ENCODE measurements around the gene RAPGEF5. TPM values are rescaled to one million over a fixed set of nuclear protein-coding genes. Genes with fewer than 3 reads are reported as not detected.

The RAPGEF5 gene
- total RNA-seq, 1 experiment from 2014 or later = 13.3 TPM

DNA sequence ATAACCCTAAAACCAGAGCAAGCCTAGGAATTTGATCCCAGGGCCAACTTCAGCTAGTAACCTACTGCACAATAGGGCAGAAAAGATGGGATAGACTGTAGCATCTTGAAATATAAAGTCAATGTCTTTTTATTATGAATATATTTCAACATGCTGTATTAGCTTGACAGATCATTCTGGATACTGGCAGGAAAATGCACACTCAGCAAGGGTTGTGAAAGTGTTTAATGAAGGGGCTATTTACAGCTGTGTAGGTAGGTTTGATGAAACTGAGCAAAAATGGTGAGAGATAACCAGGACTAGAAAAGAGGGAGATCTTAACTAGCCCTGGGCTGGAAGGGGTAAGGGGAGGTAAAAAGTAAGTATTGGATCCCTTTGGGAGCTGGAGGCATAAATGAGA lies 156.2 kb downstream of the RAPGEF5 start:
- H3K9ac ChIP-seq (ENCODE audit: extremely low read depth, insufficient read length, low read length) = no peak overlapping the region
- peaks cover 2% of the 10 kb centered on the region; the same call in 1 of the 2 replicates for H3K4me1 ChIP-seq (ENCODE audit: insufficient read depth, low read length)
- H4K20me1 ChIP-seq (ENCODE audit: control insufficient read depth, insufficient read depth, insufficient read length) = peaks cover 3% of the 10 kb centered on the region
- no peak overlapping the region for H2AFZ ChIP-seq (ENCODE audit: low read length)
- no peak overlapping the region for H2BK15ac ChIP-seq (ENCODE audit: low read depth, low read length)
- H3K4me1 Mint-ChIP-seq = peaks cover 10 to 20% of the 10 kb centered on the region in 2 experiments
- no peak overlapping the region for H4K91ac ChIP-seq (ENCODE audit: insufficient read length, low read depth, low read length)
- H2BK5ac ChIP-seq (ENCODE audit: insufficient read length, low read length) = no peak overlapping the region
- H4K5ac ChIP-seq (ENCODE audit: insufficient read length, low read depth, low read length) = no peak overlapping the region
- H2AK5ac ChIP-seq (ENCODE audit: insufficient read length, low read length) = no peak overlapping the region
- no peak overlapping the region for H2BK120ac ChIP-seq (ENCODE audit: low read depth, low read length, poor library complexity, severe bottlenecking)
- H3K79me1 ChIP-seq (ENCODE audit: insufficient read depth, low read depth, low read length, poor library complexity, severe bottlenecking) = no peaks in the 10 kb centered on the region
- no peak overlapping the region for H2BK20ac ChIP-seq (ENCODE audit: low read depth, low read length, poor library complexity, severe bottlenecking)
- H3K27me3 ChIP-seq (ENCODE audit: insufficient read depth, low read length) = no peaks in the 10 kb centered on the region; the same call in 1 of the 2 replicates
- no peak overlapping the region for H2BK12ac ChIP-seq (ENCODE audit: insufficient read length, low read depth, low read length)
- no peak overlapping the region for H3T11ph ChIP-seq (ENCODE audit: low read length)
- no peaks in the 10 kb centered on the region for H3K23me2 ChIP-seq (ENCODE audit: insufficient read length, low read depth, low read length, poor library complexity, severe bottlenecking)
- TF ChIP-seq, protein P1, sequence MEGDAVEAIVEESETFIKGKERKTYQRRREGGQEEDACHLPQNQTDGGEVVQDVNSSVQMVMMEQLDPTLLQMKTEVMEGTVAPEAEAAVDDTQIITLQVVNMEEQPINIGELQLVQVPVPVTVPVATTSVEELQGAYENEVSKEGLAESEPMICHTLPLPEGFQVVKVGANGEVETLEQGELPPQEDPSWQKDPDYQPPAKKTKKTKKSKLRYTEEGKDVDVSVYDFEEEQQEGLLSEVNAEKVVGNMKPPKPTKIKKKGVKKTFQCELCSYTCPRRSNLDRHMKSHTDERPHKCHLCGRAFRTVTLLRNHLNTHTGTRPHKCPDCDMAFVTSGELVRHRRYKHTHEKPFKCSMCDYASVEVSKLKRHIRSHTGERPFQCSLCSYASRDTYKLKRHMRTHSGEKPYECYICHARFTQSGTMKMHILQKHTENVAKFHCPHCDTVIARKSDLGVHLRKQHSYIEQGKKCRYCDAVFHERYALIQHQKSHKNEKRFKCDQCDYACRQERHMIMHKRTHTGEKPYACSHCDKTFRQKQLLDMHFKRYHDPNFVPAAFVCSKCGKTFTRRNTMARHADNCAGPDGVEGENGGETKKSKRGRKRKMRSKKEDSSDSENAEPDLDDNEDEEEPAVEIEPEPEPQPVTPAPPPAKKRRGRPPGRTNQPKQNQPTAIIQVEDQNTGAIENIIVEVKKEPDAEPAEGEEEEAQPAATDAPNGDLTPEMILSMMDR (conservative IDR thresholded peaks at IDR 0.05) = no peak
- no peak overlapping the region; a peak in 1 of 7 replicates for H3K27ac Mint-ChIP-seq
- H3K36me3 Mint-ChIP-seq (ENCODE audit: insufficient read depth in 1 of 3, low read depth in 3 of 3) = peaks cover 0 to 3% (median 2%) of the 10 kb centered on the region in 3 experiments; a peak in 2 of 7 replicates
- no peaks in the 10 kb centered on the region for H3K9me3 ChIP-seq (ENCODE audit: control insufficient read depth, low read depth, low read length)
- no peak overlapping the region for H3K4me2 ChIP-seq (ENCODE audit: insufficient read depth, insufficient read length, low read length)
- H3K18ac ChIP-seq (ENCODE audit: insufficient read length, low read depth, low read length) = no peak overlapping the region
- H4K8ac ChIP-seq (replicated peaks; ENCODE audit: insufficient read length, low read depth, low read length) = no peak overlapping the region
- H3K14ac ChIP-seq (ENCODE audit: insufficient read depth, low read length) = no peak overlapping the region
- H3K27ac ChIP-seq (ENCODE audit: insufficient read length, low read depth, low read length) = no peak overlapping the region
- no peak overlapping the region for H3K4ac ChIP-seq (ENCODE audit: low read depth, low read length)
- H3K56ac ChIP-seq (ENCODE audit: insufficient read length, low read depth, low read length) = no peak overlapping the region
- no peak overlapping the region for H3K4me3 Mint-ChIP-seq
- DNase-seq = no peak
- no peak overlapping the region for H3K23ac ChIP-seq (ENCODE audit: insufficient read length, low read depth, low read length)
- no peaks in the 10 kb centered on the region for H3K9me3 Mint-ChIP-seq
- no peaks in the 10 kb centered on the region for H3K79me2 ChIP-seq (ENCODE audit: insufficient read depth, low read length)
- H3K27me3 Mint-ChIP-seq (ENCODE audit: low read depth) = peaks cover 15% of the 10 kb centered on the region

Measured in H9 (cell line).